ENCODE results near the gene DRAP1.

Gene DRAP1

GRCh38 chr11:65965986-65966762, 46.9 kb downstream of the DRAP1 start:
- no peak for DNase-seq

- no peak for DNase-seq
These were observed 48.2 kb downstream of the DRAP1 start for GRCh38 chr11:65967329-65967934.

GRCh38 chr11:65968600-65969482, 49.6 kb downstream of the DRAP1 start:
- DNase-seq, result no peak

All from stimulated activated CD8-positive, alpha-beta memory T cell treated with anti-CD3 and anti-CD28 coated beads, Interleukin-4, amount 100 ng/mL, for 48 hours (primary cell).